HCT116 (cell line): ENCODE data around the gene SLC2A4.

Experiments
- CEBPB ChIP-seq: IDR thresholded peaks from 2 replicates; pipeline ENCODE4 v1.6.1; 2012; ENCODE audit warnings: low read depth
- EZH2 ChIP-seq: fragments of 200-600 bp; sonication (generic); IDR thresholded peaks from 2 replicates; pipeline ENCODE4 v1.6.1; 2017; ENCODE audit warnings: antibody characterized with exemption, mixed run types
- EZH2phosphoT487 ChIP-seq: fragments of 200-600 bp; IDR thresholded peaks from 2 replicates; pipeline ENCODE4 v1.6.1; 2018; ENCODE audit warnings: antibody characterized with exemption, borderline replicate concordance
- JUND ChIP-seq: IDR thresholded peaks from 2 replicates; pipeline ENCODE4 v1.6.1; 2012
- POLR2A ChIP-seq: IDR thresholded peaks from 2 replicates; pipeline ENCODE4 v1.7.0; 2011; ENCODE audit warnings: borderline replicate concordance; ENCODE audit not compliant: insufficient read depth, insufficient read length; ENCODE audit errors: extremely low read depth
- POLR2AphosphoS5 ChIP-seq: IDR thresholded peaks from 2 replicates; pipeline ENCODE4 v1.6.1; 2011; ENCODE audit warnings: mild to moderate bottlenecking, low read depth, low read length, moderate library complexity
- RAD21 ChIP-seq: IDR thresholded peaks from 2 replicates; pipeline ENCODE4 v1.6.1; 2012; ENCODE audit warnings: low read depth, mild to moderate bottlenecking
- SRF ChIP-seq: IDR thresholded peaks from 2 replicates; pipeline ENCODE4 v1.6.1; 2012; ENCODE audit warnings: low read depth
- YY1 ChIP-seq: IDR thresholded peaks from 2 replicates; pipeline ENCODE4 v1.6.1; 2011; ENCODE audit warnings: low read length, low read depth, moderate library complexity, mild to moderate bottlenecking; ENCODE audit not compliant: insufficient replicate concordance; ENCODE audit errors: extremely low read depth
- TF ChIP-seq, protein P1 (sequence below), 3 experiments: fragments of 200-600 bp in 1 of 3; sonication (generic) in 1 of 3; IDR thresholded peaks in 2 of 3; conservative IDR thresholded peaks in 1 of 3; 2 replicates each; pipeline ENCODE4 v1.5.1; 2012 to 2017; ENCODE audit warnings: low read depth in 2 of 3, low read length in 2 of 3, antibody characterized with exemption in 1 of 3, borderline replicate concordance in 1 of 3, control low read depth in 1 of 3, mild to moderate bottlenecking in 1 of 3, mixed read lengths in 1 of 3, mixed run types in 1 of 3, moderate library complexity in 1 of 3; ENCODE audit not compliant: insufficient read depth in 1 of 3
- TF ChIP-seq, protein P2 (sequence below): IDR thresholded peaks from 2 replicates; pipeline ENCODE4 v1.6.1; 2011; ENCODE audit warnings: mild to moderate bottlenecking, low read length, moderate library complexity; ENCODE audit not compliant: insufficient replicate concordance; ENCODE audit errors: extremely low read depth
- TF ChIP-seq, protein P3 (sequence below): IDR thresholded peaks from 2 replicates; pipeline ENCODE4 v1.6.1; 2012

DNA sequence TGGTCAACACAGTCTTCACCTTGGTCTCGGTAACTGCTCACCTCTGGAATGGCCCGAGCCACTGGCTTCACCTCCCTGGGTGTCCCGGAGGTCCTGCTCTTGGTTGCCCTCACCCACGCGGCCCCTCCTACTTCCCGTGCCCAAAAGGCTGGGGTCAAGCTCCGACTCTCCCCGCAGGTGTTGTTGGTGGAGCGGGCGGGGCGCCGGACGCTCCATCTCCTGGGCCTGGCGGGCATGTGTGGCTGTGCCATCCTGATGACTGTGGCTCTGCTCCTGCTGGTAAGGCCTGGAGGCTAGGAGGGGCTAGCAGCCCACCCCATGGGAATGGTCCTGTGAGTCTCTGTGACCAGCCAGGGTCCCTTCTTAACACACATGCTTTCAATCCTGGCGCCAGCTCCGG, 3.4 kb downstream of the SLC2A4 start:
- TF ChIP-seq EZH2 (no peak), YY1 (no peak), POLR2A (no peak), EZH2phosphoT487 (no peak), CEBPB (no peak), SRF (no peak), RAD21 (no peak), JUND (no peak), POLR2AphosphoS5 (no peak)
- TF ChIP-seq, protein P1, sequence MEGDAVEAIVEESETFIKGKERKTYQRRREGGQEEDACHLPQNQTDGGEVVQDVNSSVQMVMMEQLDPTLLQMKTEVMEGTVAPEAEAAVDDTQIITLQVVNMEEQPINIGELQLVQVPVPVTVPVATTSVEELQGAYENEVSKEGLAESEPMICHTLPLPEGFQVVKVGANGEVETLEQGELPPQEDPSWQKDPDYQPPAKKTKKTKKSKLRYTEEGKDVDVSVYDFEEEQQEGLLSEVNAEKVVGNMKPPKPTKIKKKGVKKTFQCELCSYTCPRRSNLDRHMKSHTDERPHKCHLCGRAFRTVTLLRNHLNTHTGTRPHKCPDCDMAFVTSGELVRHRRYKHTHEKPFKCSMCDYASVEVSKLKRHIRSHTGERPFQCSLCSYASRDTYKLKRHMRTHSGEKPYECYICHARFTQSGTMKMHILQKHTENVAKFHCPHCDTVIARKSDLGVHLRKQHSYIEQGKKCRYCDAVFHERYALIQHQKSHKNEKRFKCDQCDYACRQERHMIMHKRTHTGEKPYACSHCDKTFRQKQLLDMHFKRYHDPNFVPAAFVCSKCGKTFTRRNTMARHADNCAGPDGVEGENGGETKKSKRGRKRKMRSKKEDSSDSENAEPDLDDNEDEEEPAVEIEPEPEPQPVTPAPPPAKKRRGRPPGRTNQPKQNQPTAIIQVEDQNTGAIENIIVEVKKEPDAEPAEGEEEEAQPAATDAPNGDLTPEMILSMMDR (IDR thresholded peaks at IDR 0.05 in 2 of 3, conservative IDR thresholded peaks at IDR 0.05 in 1 of 3; ENCODE audit: borderline replicate concordance in 1 of 3, insufficient read depth in 1 of 3, low read depth in 2 of 3, low read length in 2 of 3), result no peak
- TF ChIP-seq, protein P2, sequence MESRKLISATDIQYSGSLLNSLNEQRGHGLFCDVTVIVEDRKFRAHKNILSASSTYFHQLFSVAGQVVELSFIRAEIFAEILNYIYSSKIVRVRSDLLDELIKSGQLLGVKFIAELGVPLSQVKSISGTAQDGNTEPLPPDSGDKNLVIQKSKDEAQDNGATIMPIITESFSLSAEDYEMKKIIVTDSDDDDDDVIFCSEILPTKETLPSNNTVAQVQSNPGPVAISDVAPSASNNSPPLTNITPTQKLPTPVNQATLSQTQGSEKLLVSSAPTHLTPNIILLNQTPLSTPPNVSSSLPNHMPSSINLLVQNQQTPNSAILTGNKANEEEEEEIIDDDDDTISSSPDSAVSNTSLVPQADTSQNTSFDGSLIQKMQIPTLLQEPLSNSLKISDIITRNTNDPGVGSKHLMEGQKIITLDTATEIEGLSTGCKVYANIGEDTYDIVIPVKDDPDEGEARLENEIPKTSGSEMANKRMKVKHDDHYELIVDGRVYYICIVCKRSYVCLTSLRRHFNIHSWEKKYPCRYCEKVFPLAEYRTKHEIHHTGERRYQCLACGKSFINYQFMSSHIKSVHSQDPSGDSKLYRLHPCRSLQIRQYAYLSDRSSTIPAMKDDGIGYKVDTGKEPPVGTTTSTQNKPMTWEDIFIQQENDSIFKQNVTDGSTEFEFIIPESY, result no peak
- TF ChIP-seq, protein P3, sequence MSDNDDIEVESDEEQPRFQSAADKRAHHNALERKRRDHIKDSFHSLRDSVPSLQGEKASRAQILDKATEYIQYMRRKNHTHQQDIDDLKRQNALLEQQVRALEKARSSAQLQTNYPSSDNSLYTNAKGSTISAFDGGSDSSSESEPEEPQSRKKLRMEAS, result no peak
